ENCODE data around the gene PXMP4.

PXMP4 gene

DNA sequence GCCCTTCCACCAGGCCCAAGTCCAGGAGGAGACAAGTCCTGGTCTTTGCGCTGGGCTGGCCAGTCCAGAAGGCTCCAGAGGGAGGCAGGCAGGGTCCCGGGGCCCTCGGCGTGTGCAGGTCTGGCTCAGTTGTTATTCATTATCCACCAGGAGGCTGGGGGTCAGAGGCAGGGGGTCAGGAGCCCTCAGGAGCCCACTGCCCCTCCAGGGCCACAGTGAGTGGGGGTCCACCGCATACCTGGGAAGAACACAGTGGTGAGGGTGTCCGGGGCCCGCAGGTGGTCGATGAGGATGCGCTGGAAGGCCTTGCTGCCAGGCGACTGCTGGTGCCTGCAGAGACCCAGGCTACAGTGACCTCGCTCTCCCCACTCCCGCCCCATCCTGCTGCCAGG, 62.4 kb downstream of the PXMP4 start:
- ChIA-PET CTCF (no interaction called here), POLR2A (no interaction called here)
- TF ChIP-seq, protein P1, sequence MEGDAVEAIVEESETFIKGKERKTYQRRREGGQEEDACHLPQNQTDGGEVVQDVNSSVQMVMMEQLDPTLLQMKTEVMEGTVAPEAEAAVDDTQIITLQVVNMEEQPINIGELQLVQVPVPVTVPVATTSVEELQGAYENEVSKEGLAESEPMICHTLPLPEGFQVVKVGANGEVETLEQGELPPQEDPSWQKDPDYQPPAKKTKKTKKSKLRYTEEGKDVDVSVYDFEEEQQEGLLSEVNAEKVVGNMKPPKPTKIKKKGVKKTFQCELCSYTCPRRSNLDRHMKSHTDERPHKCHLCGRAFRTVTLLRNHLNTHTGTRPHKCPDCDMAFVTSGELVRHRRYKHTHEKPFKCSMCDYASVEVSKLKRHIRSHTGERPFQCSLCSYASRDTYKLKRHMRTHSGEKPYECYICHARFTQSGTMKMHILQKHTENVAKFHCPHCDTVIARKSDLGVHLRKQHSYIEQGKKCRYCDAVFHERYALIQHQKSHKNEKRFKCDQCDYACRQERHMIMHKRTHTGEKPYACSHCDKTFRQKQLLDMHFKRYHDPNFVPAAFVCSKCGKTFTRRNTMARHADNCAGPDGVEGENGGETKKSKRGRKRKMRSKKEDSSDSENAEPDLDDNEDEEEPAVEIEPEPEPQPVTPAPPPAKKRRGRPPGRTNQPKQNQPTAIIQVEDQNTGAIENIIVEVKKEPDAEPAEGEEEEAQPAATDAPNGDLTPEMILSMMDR (IDR thresholded peaks at IDR 0.05; ENCODE audit: control extremely low read depth, extremely low read depth, low read depth, missing control alignments) = no peak
- no peak for DNase-seq (ENCODE audit: extremely low spot score)

- CTCF ChIA-PET = no interaction called here
- TF ChIP-seq, protein P1 (IDR thresholded peaks at IDR 0.05; ENCODE audit: control extremely low read depth, extremely low read depth, low read depth, missing control alignments) = no peak
- DNase-seq (ENCODE audit: extremely low spot score) = no peak
- POLR2A ChIA-PET = no interaction called here
Observed at GRCh38 chr20:33656783-33657703, 63.1 kb downstream of the PXMP4 start.

DNA sequence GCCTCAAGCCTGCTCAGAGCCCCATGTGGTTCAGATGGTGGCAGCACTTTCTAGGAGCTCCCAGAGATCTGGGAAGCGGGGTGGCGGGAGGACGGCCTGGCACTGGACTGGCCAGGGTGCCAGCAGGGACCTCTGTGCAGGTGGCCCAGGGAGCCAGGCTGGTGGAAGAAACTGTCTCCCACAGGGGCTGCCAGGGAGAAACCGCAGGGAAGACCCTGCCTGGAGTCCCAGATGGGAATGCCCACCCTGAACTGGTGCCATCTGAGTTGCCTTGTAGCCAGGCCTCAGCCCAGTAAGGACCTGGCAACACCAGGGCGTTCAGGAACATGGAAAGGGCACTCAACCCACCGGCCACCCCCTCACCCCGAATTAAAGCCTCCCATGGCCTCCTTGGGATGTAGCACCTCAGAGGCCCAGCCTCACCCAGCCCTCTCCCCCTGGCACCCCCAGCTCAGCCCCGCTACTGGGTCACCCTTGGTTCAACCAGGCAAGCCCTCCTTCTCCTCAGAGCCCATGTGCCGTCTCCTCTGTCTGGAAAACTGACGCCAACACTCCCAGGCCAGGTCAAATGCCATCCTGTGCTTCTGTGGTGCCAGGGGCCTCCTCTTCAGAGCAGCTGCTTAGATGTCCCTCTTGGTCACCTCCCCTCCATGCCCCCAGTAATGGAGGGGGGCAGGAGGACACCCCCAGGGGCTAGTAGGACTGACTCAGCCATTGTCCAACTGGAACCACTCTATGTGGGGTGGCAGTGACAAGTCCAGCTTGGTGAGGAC, 63.9 kb downstream of the PXMP4 start:
- CTCF ChIA-PET = interaction anchor here (5.4 kb wide), 1 partner anchor 11 kb away, joined by 31 read pairs; the partner anchor contains the start of gene ACTL10
- DNase-seq (ENCODE audit: extremely low spot score) = no peak
- TF ChIP-seq, protein P1 (IDR thresholded peaks at IDR 0.05; ENCODE audit: control extremely low read depth, extremely low read depth, low read depth, missing control alignments) = no peak
- POLR2A ChIA-PET = no interaction called here

GRCh38 chr20:33655164-33655563, 64.9 kb downstream of the PXMP4 start:
- DNase-seq (ENCODE audit: extremely low spot score) = no peak

DNA sequence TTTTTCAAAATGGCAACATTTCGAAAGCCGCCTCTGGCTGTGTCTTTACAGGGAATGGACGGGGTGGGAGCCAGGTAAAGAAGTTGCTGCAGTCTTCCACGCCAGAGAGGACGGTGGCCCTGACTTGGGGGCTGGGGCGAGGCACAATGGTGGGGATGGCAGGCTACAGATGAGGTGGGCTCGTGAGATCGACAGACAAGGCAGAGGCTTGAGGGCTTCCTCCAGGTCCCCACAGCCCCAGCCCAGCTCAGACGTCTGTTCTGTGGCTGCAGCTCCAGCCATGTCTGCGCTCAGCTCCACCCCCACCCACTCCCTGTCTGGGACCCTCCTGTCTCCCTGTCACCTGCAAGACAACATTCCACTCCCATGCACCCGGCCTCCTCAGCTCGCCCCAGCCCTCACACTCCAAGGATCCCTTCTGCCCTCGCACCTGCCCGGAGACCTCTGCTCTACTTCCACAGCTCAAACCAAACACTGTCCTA, 65.4 kb downstream of the PXMP4 start:
- TF ChIP-seq, protein P1 (IDR thresholded peaks at IDR 0.05; ENCODE audit: control extremely low read depth, extremely low read depth, low read depth, missing control alignments) = no peak
- no peak for DNase-seq (ENCODE audit: extremely low spot score)
- ChIA-PET POLR2A (interaction anchor here (3.3 kb wide), 1 partner anchor 9 kb away, joined by 12 read pairs; no protein-coding TSS in a partner anchor), CTCF (interaction anchor here (1.2 to 5.4 kb wide), 9 partner anchors 8 to 200 kb away, joined by 3 to 31 read pairs (median 6); partner anchors contain the start of genes ACTL10 and C20orf144)

More at GRCh38 chr20:33655164-33655563, 64.9 kb downstream of the PXMP4 start:
- TF ChIP-seq, protein P1 (IDR thresholded peaks at IDR 0.05; ENCODE audit: control extremely low read depth, extremely low read depth, low read depth, missing control alignments) = no peak
- CTCF ChIA-PET = interaction anchor here (1.2 to 5.4 kb wide), 5 partner anchors 12 to 201 kb away, joined by 3 to 31 read pairs (median 4); partner anchors contain the start of gene ACTL10
- POLR2A ChIA-PET = interaction anchor here (3.3 kb wide), 1 partner anchor 8 kb away, joined by 12 read pairs; no protein-coding TSS in a partner anchor

Measured in GM10248 (cell line).